ENCODE data around the gene CCDC12. TPM values are rescaled to one million over a fixed set of nuclear protein-coding genes. Genes with fewer than 3 reads are reported as not detected.

Gene CCDC12
- total and polyA plus RNA-seq, 4 donors: 14.0 to 55.8 (median 42.8) TPM

DNA sequence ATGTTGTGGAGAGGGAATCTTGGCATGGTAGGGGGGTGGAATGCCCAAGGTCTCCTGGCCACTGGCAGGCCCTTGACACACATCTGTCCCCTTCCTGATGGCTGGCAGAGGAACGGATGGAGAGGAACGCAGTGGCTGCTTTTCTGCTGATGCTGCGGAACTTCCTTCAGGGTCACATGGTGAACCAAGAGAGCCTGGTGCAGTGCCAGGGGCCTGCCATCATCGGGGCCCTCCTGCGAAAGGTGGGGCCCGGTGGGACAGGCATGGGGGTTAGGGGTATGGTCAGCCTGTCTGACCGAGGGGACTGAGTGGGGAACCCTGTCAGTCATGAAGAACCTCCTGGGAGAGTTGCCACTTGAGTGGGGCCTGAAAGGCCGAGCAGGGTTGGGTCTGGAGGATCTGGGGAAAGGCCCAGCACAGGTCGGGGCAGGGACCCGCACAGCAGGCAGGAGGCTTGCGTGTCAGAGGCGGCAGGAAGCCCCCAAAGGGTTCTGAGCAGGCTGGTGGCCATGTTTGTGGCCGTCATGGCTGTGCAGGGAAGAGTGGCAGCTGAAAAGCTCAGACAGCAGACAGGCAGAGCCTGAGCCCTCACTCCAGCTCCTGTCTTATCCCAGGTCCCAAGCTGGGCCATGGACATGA, 21.0 kb upstream of the CCDC12 start:
- 84% methylated on average over 13 of the region's 13 CpGs for WGBS (ENCODE audit: insufficient coverage)
- Histone ChIP-seq H3K27me3 (ENCODE audit: control insufficient read depth, insufficient read depth, low read length) (no peaks in the 10 kb centered on the region), H3K4me3 (ENCODE audit: low read depth, low read length) (no peak overlapping the region), H3K4me1 (ENCODE audit: control insufficient read depth, insufficient read depth, low read length) (no peaks in the 10 kb centered on the region), H3K9me3 (ENCODE audit: control insufficient read depth, insufficient read depth, low read length) (no peaks in the 10 kb centered on the region), H3K27ac (ENCODE audit: low read depth, low read length) (no peak overlapping the region), H3K36me3 (ENCODE audit: control insufficient read depth, insufficient read depth, low read length) (peaks cover 69% of the 10 kb centered on the region)
- no peak for DNase-seq (ENCODE audit: low read depth in 4 of 6, low spot score in 6 of 6)

DNA sequence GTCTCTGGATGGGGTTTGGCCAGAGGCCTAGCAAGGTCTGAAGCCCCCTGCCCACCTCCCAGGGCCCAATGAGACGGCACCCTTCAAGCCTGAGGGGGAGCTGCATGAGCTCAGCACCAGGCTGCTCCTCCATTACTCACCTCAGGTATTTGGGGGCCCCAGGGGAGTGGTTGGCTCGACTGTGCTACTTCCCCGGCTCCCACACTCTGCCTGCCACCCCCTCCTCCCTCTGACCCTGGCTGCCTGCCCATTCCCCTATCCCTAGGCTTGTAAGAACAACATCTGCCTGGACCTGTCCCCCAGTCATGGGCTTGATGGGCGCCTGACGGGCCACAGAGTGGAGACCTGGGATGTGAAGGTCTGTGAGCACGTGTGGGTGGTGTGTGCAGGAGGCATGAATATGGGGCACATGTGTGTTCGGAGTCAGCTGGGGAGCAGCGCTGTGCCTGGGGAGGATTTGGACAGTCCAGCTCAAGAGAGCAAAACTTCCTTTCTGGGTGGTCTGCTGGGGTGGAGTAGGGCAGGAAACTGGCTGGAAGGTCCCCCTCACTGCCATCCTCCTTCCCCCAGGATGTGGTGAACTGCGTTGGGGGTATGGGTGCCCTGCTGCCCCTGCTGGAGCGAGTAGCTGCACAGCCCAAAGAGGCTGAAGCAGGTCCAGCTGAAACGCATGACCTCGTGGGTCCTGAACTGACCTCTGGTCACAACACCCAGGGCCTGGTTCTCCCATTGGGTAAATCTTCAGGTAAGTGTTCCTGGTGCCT, 20.3 kb upstream of the CCDC12 start:
- no peak overlapping the region for H3K27ac ChIP-seq (ENCODE audit: low read depth, low read length)
- 84% methylated on average over 10 of the region's 12 CpGs for WGBS (ENCODE audit: insufficient coverage)
- H3K36me3 ChIP-seq (ENCODE audit: control insufficient read depth, insufficient read depth, low read length): peaks cover 67% of the 10 kb centered on the region
- no peaks in the 10 kb centered on the region for H3K4me1 ChIP-seq (ENCODE audit: control insufficient read depth, insufficient read depth, low read length)
- DNase-seq (ENCODE audit: low read depth in 4 of 6, low spot score in 6 of 6): no peak
- no peaks in the 10 kb centered on the region for H3K27me3 ChIP-seq (ENCODE audit: control insufficient read depth, insufficient read depth, low read length)
- H3K4me3 ChIP-seq (ENCODE audit: low read depth, low read length): no peak overlapping the region
- H3K9me3 ChIP-seq (ENCODE audit: control insufficient read depth, insufficient read depth, low read length): no peaks in the 10 kb centered on the region

DNA sequence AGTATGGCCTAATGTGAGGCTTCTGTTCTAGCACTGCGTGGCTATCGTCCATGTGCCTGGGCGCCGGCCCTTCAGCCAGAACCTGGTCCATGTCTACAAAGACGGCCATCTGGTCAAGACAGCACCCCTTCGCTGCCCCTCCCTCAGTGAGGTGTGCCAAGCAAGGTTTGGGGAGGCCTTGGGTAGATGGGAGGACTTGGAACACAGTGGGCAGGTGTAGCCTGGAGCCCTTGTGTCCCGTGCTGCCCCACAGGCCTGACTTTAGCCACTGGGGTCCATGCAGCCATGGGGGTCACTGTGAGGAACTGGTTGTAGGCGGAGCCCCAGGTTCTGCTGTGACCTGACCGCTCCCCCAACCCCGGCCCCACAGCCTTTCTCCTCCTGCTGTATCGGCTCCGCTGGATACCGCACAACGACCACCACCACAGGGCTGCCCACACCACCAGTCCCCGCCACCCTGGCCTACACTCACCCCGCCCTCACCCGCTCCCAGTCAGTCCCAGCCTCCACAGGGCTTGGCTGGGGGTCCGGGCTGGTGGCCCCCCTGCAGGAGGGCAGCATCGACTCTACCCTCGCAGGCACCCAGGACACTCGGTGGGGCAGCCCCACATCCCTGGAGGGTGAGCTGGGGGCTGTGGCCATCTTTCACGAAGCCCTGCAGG, 19.5 kb upstream of the CCDC12 start:
- Histone ChIP-seq H3K36me3 (ENCODE audit: control insufficient read depth, insufficient read depth, low read length) (peaks cover 67% of the 10 kb centered on the region), H3K27ac (ENCODE audit: low read depth, low read length) (no peak overlapping the region), H3K9me3 (ENCODE audit: control insufficient read depth, insufficient read depth, low read length) (no peaks in the 10 kb centered on the region), H3K4me1 (ENCODE audit: control insufficient read depth, insufficient read depth, low read length) (peaks cover 4% of the 10 kb centered on the region), H3K27me3 (ENCODE audit: control insufficient read depth, insufficient read depth, low read length) (no peaks in the 10 kb centered on the region), H3K4me3 (ENCODE audit: low read depth, low read length) (no peak overlapping the region)
- no peak for DNase-seq (ENCODE audit: low read depth in 4 of 6, low spot score in 6 of 6)
- WGBS (ENCODE audit: insufficient coverage): 88% methylated on average over 21 of the region's 22 CpGs

GRCh38 chr3:46994801-46995731, 18.5 kb upstream of the CCDC12 start:
- Histone ChIP-seq H3K9me3 (ENCODE audit: control insufficient read depth, insufficient read depth, low read length) (no peaks in the 10 kb centered on the region), H3K27ac (ENCODE audit: low read depth, low read length) (no peak overlapping the region), H3K4me1 (ENCODE audit: control insufficient read depth, insufficient read depth, low read length) (peaks cover 4% of the 10 kb centered on the region), H3K36me3 (ENCODE audit: control insufficient read depth, insufficient read depth, low read length) (peaks cover 68% of the 10 kb centered on the region), H3K27me3 (ENCODE audit: control insufficient read depth, insufficient read depth, low read length) (no peaks in the 10 kb centered on the region), H3K4me3 (ENCODE audit: low read depth, low read length) (no peak overlapping the region)
- 89% methylated on average over 29 of the region's 29 CpGs for WGBS (ENCODE audit: insufficient coverage)
- no peak for DNase-seq (ENCODE audit: low read depth in 4 of 6, low spot score in 6 of 6)

- Histone ChIP-seq H3K4me3 (ENCODE audit: low read depth, low read length) (no peak overlapping the region), H3K9me3 (ENCODE audit: control insufficient read depth, insufficient read depth, low read length) (no peaks in the 10 kb centered on the region), H3K27ac (ENCODE audit: low read depth, low read length) (no peak overlapping the region), H3K27me3 (ENCODE audit: control insufficient read depth, insufficient read depth, low read length) (no peaks in the 10 kb centered on the region), H3K4me1 (ENCODE audit: control insufficient read depth, insufficient read depth, low read length) (peaks cover 4% of the 10 kb centered on the region), H3K36me3 (ENCODE audit: control insufficient read depth, insufficient read depth, low read length) (peaks cover 63% of the 10 kb centered on the region)
- WGBS (ENCODE audit: insufficient coverage): 91% methylated on average over 7 of the region's 7 CpGs
- DNase-seq (ENCODE audit: low read depth in 4 of 6, low spot score in 6 of 6): no peak
These were observed 17.4 kb upstream of the CCDC12 start for GRCh38 chr3:46993986-46994385.

DNA sequence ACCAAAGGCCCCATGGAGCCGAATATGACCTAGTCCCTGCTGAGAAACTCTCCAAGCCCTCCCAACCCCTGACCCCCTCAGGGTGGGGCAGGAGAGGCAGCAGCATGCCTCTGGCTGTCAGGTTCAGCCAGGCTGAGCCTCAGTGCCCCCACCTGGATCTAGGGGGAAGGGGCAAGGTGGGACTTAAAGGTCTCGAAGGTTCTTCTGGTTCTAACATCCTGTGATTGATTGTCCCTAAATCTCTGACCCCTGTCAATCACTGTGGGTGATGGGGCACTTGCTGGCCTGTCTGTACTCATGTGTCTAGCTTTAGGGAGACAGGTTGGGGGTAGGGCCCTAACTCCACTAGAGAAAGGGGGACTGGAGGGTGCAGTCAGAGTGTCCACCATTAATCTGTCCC, 16.7 kb upstream of the CCDC12 start:
- H3K36me3 ChIP-seq (ENCODE audit: control insufficient read depth, insufficient read depth, low read length): peaks cover 60% of the 10 kb centered on the region
- WGBS (ENCODE audit: insufficient coverage): 82% methylated on average over 2 of the region's 2 CpGs
- H3K9me3 ChIP-seq (ENCODE audit: control insufficient read depth, insufficient read depth, low read length): no peaks in the 10 kb centered on the region
- no peak overlapping the region for H3K4me3 ChIP-seq (ENCODE audit: low read depth, low read length)
- DNase-seq (ENCODE audit: low read depth in 4 of 6, low spot score in 6 of 6): no peak
- H3K27me3 ChIP-seq (ENCODE audit: control insufficient read depth, insufficient read depth, low read length): no peaks in the 10 kb centered on the region
- peaks cover 4% of the 10 kb centered on the region for H3K4me1 ChIP-seq (ENCODE audit: control insufficient read depth, insufficient read depth, low read length)
- H3K27ac ChIP-seq (ENCODE audit: low read depth, low read length): no peak overlapping the region

DNA sequence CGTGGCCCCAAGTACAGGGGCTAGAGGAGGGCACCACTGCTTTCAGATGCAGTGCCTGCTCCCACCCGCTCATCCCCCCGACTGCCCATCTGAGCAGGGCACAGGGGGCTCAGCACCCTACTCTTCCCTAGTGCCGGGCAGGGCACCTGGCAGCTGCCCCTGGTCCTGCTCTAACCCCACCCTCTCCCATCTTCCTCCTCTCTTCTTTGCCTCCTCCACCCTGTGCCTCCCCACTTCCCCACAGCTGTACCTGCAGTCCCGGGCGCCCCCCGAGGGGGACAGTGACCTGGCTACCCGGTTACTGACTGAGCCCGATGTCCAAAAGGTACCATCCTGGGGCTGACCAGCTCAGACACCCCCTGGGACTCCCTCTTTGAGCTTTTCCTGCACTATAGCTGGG, 15.7 kb upstream of the CCDC12 start:
- DNase-seq (ENCODE audit: low read depth in 4 of 6, low spot score in 6 of 6): no peak
- WGBS (ENCODE audit: insufficient coverage): 90% methylated on average over 9 of the region's 9 CpGs
- H3K4me1 ChIP-seq (ENCODE audit: control insufficient read depth, insufficient read depth, low read length): peaks cover 10% of the 10 kb centered on the region

DNA sequence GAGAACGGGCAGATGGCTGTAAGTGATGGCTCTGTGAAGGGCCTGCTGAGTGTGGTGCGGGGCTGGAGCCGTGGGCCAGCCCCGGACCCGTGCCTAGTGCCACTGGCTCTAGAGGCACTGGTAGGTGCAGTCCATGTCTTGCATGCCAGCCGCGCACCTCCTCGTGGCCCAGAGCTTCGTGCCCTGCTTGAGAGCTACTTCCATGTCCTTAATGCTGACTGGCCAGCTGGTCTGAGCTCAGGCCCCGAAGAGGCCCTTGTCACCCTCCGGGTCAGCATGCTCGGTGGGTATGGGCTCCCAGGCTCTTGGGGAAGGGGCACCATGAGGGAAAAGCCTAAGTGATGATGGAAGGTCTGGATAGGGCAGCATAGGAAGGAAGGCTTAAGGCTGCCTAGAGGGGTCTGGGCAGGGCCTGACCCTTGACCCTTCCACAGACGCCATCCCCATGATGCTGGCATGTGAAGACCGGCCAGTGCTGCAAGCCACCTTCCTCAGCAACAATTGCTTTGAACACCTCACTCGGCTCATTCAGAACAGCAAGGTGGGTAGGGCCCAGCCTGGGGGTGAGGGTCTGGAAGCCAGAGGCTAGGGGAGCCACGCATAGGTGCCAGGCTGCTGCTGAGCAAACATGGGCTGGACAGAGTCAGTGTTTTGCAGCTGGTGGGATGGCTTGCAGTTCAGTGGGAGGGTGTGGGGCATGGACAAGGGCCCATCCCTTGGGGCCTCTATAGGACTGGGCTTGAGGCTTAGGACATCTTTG, 15.0 kb upstream of the CCDC12 start:
- peaks cover 51% of the 10 kb centered on the region for H3K36me3 ChIP-seq (ENCODE audit: control insufficient read depth, insufficient read depth, low read length)
- 94% methylated on average over 14 of the region's 16 CpGs for WGBS (ENCODE audit: insufficient coverage)
- no peaks in the 10 kb centered on the region for H3K27me3 ChIP-seq (ENCODE audit: control insufficient read depth, insufficient read depth, low read length)
- H3K4me3 ChIP-seq (ENCODE audit: low read depth, low read length): no peak overlapping the region
- H3K27ac ChIP-seq (ENCODE audit: low read depth, low read length): no peak overlapping the region
- DNase-seq (ENCODE audit: low read depth in 4 of 6, low spot score in 6 of 6): no peak
- H3K9me3 ChIP-seq (ENCODE audit: control insufficient read depth, insufficient read depth, low read length): no peaks in the 10 kb centered on the region
- H3K4me1 ChIP-seq (ENCODE audit: control insufficient read depth, insufficient read depth, low read length): peaks cover 10% of the 10 kb centered on the region

More for the DNA sequence above, 15.7 kb upstream of the CCDC12 start:
- Histone ChIP-seq H3K36me3 (ENCODE audit: control insufficient read depth, insufficient read depth, low read length) (peaks cover 52% of the 10 kb centered on the region), H3K27ac (ENCODE audit: low read depth, low read length) (no peak overlapping the region), H3K4me3 (ENCODE audit: low read depth, low read length) (no peak overlapping the region), H3K27me3 (ENCODE audit: control insufficient read depth, insufficient read depth, low read length) (no peaks in the 10 kb centered on the region), H3K9me3 (ENCODE audit: control insufficient read depth, insufficient read depth, low read length) (no peaks in the 10 kb centered on the region)
